ENCODE results near the gene SLX4IP.
A peak's percentile ranks its signal among the peaks of the same experiment; 100 is the strongest.

SLX4IP gene

GRCh38 chr20:10649797-10650160, 214.7 kb downstream of the SLX4IP start:
- no peak for DNase-seq (ENCODE audit: low read depth)

GRCh38 chr20:10651227-10651990, 216.3 kb downstream of the SLX4IP start:
- peak; percentile 34 for DNase-seq (ENCODE audit: low read depth)

GRCh38 chr20:10652185-10652584, 217.1 kb downstream of the SLX4IP start:
- no peak for DNase-seq (ENCODE audit: low read depth)

GRCh38 chr20:10652660-10653261, 217.7 kb downstream of the SLX4IP start:
- DNase-seq (ENCODE audit: low read depth) = no peak

- peak; percentile 26 for DNase-seq (ENCODE audit: low read depth)
Observed at GRCh38 chr20:10653599-10654249, 218.6 kb downstream of the SLX4IP start.

- DNase-seq (ENCODE audit: low read depth) = no peak
Observed at GRCh38 chr20:10654250-10654610, 219.1 kb downstream of the SLX4IP start.

GRCh38 chr20:10654630-10655029, 219.5 kb downstream of the SLX4IP start:
- DNase-seq (ENCODE audit: low read depth) = no peak

- no peak for DNase-seq (ENCODE audit: low read depth)
Observed at GRCh38 chr20:10655720-10656669, 220.9 kb downstream of the SLX4IP start.

GRCh38 chr20:10657453-10657852, 222.3 kb downstream of the SLX4IP start:
- no peak for DNase-seq (ENCODE audit: low read depth)

- no peak for DNase-seq (ENCODE audit: low read depth)
Observed at GRCh38 chr20:10658051-10658823, 223.1 kb downstream of the SLX4IP start.

GRCh38 chr20:10658876-10659632, 223.9 kb downstream of the SLX4IP start:
- no peak for DNase-seq (ENCODE audit: low read depth)

GRCh38 chr20:10659651-10660601, 224.8 kb downstream of the SLX4IP start:
- no peak for DNase-seq (ENCODE audit: low read depth)

- peak; percentile 38 for DNase-seq (ENCODE audit: low read depth)
Observed at GRCh38 chr20:10660661-10661060, 225.6 kb downstream of the SLX4IP start.

- no peak for DNase-seq (ENCODE audit: low read depth)
Observed at GRCh38 chr20:10661261-10661660, 226.2 kb downstream of the SLX4IP start.

- DNase-seq (ENCODE audit: low read depth) = no peak
Observed at GRCh38 chr20:10662151-10662550, 227.0 kb downstream of the SLX4IP start.

GRCh38 chr20:10662661-10663458, 227.8 kb downstream of the SLX4IP start:
- DNase-seq (ENCODE audit: low read depth) = no peak

- no peak for DNase-seq (ENCODE audit: low read depth)
Observed at GRCh38 chr20:10663756-10664155, 228.7 kb downstream of the SLX4IP start.

- DNase-seq (ENCODE audit: low read depth) = no peak
Observed at GRCh38 chr20:10665027-10665561, 230.0 kb downstream of the SLX4IP start.

All from ELR (cell line).